ENCODE measurements around the gene PRDM5. TPM values are rescaled to one million over a fixed set of nuclear protein-coding genes. Genes with fewer than 3 reads are reported as not detected.

The PRDM5 gene
- total and polyA plus RNA-seq, 10 of the 15 experiments (the other 5 are each of a cell fraction or from before 2014, with no cell fraction given): 0.07 TPM; not detected in 9

DNA sequence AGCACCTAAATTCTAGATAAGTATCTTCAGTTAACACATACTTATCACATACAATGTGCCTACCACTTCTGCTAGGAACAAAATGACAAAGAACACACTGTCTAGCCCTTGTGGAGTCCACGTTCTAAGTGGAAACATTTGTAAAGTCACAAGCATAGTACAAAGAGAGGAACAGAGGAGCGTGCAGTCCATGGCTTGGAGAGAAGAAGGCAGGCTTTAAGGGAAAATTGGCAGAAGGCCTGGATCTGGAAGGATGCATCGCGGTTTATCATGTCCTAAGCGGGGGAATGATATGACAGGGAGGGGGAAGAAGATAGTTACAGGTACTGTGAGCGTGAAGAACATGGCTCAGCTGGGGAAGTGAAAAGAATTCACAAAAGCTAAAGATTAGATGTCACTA, 218.0 kb downstream of the PRDM5 start (continued):
- TF ChIP-seq ASH2L (IDR thresholded peaks at IDR 0.05; ENCODE audit: borderline replicate concordance, low read depth): no peak
- TF ChIP-seq TCF3 (IDR thresholded peaks at IDR 0.05; ENCODE audit: borderline replicate concordance, insufficient read depth, low read depth, low read length): no peak
- TF ChIP-seq EGR1 (IDR thresholded peaks at IDR 0.05; ENCODE audit: borderline replicate concordance in 1 of 2, low read depth in 2 of 2, low read length in 2 of 2): no peak
- TF ChIP-seq, protein P1, sequence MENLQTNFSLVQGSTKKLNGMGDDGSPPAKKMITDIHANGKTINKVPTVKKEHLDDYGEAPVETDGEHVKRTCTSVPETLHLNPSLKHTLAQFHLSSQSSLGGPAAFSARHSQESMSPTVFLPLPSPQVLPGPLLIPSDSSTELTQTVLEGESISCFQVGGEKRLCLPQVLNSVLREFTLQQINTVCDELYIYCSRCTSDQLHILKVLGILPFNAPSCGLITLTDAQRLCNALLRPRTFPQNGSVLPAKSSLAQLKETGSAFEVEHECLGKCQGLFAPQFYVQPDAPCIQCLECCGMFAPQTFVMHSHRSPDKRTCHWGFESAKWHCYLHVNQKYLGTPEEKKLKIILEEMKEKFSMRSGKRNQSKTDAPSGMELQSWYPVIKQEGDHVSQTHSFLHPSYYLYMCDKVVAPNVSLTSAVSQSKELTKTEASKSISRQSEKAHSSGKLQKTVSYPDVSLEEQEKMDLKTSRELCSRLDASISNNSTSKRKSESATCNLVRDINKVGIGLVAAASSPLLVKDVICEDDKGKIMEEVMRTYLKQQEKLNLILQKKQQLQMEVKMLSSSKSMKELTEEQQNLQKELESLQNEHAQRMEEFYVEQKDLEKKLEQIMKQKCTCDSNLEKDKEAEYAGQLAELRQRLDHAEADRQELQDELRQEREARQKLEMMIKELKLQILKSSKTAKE (IDR thresholded peaks at IDR 0.05; ENCODE audit: low read depth, poor library complexity, severe bottlenecking): no peak
- TF ChIP-seq MYB (IDR thresholded peaks at IDR 0.05; ENCODE audit: borderline replicate concordance, low read depth, low read length): no peak
- TF ChIP-seq, protein P2, sequence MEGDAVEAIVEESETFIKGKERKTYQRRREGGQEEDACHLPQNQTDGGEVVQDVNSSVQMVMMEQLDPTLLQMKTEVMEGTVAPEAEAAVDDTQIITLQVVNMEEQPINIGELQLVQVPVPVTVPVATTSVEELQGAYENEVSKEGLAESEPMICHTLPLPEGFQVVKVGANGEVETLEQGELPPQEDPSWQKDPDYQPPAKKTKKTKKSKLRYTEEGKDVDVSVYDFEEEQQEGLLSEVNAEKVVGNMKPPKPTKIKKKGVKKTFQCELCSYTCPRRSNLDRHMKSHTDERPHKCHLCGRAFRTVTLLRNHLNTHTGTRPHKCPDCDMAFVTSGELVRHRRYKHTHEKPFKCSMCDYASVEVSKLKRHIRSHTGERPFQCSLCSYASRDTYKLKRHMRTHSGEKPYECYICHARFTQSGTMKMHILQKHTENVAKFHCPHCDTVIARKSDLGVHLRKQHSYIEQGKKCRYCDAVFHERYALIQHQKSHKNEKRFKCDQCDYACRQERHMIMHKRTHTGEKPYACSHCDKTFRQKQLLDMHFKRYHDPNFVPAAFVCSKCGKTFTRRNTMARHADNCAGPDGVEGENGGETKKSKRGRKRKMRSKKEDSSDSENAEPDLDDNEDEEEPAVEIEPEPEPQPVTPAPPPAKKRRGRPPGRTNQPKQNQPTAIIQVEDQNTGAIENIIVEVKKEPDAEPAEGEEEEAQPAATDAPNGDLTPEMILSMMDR (IDR thresholded peaks at IDR 0.05 in 2 of 3, conservative IDR thresholded peaks at IDR 0.05 in 1 of 3; ENCODE audit: control insufficient read depth in 2 of 3, extremely low read depth in 1 of 3, insufficient read depth in 1 of 3, low read depth in 3 of 3, low read length in 3 of 3): no peak
- TF ChIP-seq, protein P3, sequence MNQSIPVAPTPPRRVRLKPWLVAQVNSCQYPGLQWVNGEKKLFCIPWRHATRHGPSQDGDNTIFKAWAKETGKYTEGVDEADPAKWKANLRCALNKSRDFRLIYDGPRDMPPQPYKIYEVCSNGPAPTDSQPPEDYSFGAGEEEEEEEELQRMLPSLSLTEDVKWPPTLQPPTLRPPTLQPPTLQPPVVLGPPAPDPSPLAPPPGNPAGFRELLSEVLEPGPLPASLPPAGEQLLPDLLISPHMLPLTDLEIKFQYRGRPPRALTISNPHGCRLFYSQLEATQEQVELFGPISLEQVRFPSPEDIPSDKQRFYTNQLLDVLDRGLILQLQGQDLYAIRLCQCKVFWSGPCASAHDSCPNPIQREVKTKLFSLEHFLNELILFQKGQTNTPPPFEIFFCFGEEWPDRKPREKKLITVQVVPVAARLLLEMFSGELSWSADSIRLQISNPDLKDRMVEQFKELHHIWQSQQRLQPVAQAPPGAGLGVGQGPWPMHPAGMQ (IDR thresholded peaks at IDR 0.05; ENCODE audit: borderline replicate concordance): no peak
- TF ChIP-seq KAT2A (conservative IDR thresholded peaks at IDR 0.05; ENCODE audit: control insufficient read depth, low read depth, low read length): no peak
